Natural killer cell (primary cell): ENCODE results near the gene HS6ST2. TPM values are rescaled to one million over a fixed set of nuclear protein-coding genes. Genes with fewer than 3 reads are reported as not detected.

Experiments used
- ATAC-seq, 3 donors: fragments of 150-1000 bp in 2 of 3; fragments of 200-7000 bp in 1 of 3; cut with Tn5 transposase; 1 replicate in 1 of 3; 2 replicates in 2 of 3; pipeline ENCODE4 v1.10.0; 2021; ENCODE audit warnings: mild to moderate bottlenecking in 2 of 3, moderate library complexity in 2 of 3
- DNase-seq, 2 donors: peaks; one replicate each; pipeline versions ENCODE4 v3.0.0 to v3.0.0-alpha.2; 2013 to 2021; ENCODE audit warnings: mixed read lengths in 1 of 2
- H3K27ac ChIP-seq: one replicate; pipeline ENCODE4 v1.5.1; 2013; ENCODE audit warnings: mild to moderate bottlenecking, low read length
- H3K27me3 ChIP-seq: one replicate; pipeline ENCODE4 v1.6.1; 2013; ENCODE audit warnings: low read length; ENCODE audit not compliant: control insufficient read depth, insufficient read depth
- H3K36me3 ChIP-seq: one replicate; pipeline ENCODE4 v1.6.1; 2013; ENCODE audit warnings: low read length; ENCODE audit not compliant: control insufficient read depth, insufficient read depth
- H3K4me1 ChIP-seq: one replicate; pipeline ENCODE4 v1.6.1; 2013; ENCODE audit warnings: low read length; ENCODE audit not compliant: control insufficient read depth, insufficient read depth
- H3K4me3 ChIP-seq: one replicate; pipeline ENCODE4 v1.5.1; 2013; ENCODE audit warnings: low read length
- H3K9me3 ChIP-seq: one replicate; pipeline ENCODE4 v1.6.1; 2013; ENCODE audit warnings: low read length; ENCODE audit not compliant: control insufficient read depth, insufficient read depth
- H3K27ac Mint-ChIP-seq, 2 donors: one replicate each; pipeline ENCODE4 v1.8.0; 2022; ENCODE audit warnings: mild to moderate bottlenecking in 2 of 2, mixed read lengths in 2 of 2, moderate library complexity in 1 of 2
- H3K27me3 Mint-ChIP-seq, 2 donors: one replicate each; pipeline ENCODE4 v1.8.0; 2022; ENCODE audit warnings: low read depth in 2 of 2, mixed read lengths in 2 of 2
- H3K36me3 Mint-ChIP-seq: one replicate; pipeline ENCODE4 v1.8.0; 2022; ENCODE audit warnings: mixed read lengths
- H3K4me1 Mint-ChIP-seq, 2 donors: one replicate each; pipeline ENCODE4 v1.8.0; 2022; ENCODE audit warnings: mixed read lengths in 2 of 2
- H3K4me3 Mint-ChIP-seq: one replicate; pipeline ENCODE4 v1.8.0; 2022; ENCODE audit warnings: mild to moderate bottlenecking, moderate library complexity, mixed read lengths
- H3K9me3 Mint-ChIP-seq, 2 donors: one replicate each; pipeline ENCODE4 v1.8.0; 2022; ENCODE audit warnings: mixed read lengths in 2 of 2
- WGBS: methylation state at CpG from one replicate; pipeline ENCODE4 v1.1.7; 2013; ENCODE audit warnings: missing lambda C conversion rate; ENCODE audit not compliant: insufficient coverage; 5-methylcytosine and 5-hydroxymethylcytosine counted together
- intact Hi-C: fragments of 100-400 bp; cut with micrococcal nuclease; formaldehyde crosslinking; loops from one replicate; pipeline ENCODE4 v1.14.2; 2022
- total RNA-seq, 4 donors: library from RNA; stranded (reverse); fragments of 120-200 nt in 1 of 4; gene quantifications; one replicate each; pipeline versions ENCODE4 v1.2.3 to v1.2.4, GENCODE V29; 2013 to 2022
- TF ChIP-seq, protein P1 (sequence below): fragments of 200-600 bp; IDR thresholded peaks from one replicate; pipeline ENCODE4 v1.8.0; 2022; ENCODE audit warnings: antibody characterized with exemption

Gene HS6ST2
- total RNA-seq, 3 donors from 2014 or later (not counting 1 experiment from before 2014, with no cell fraction given), result not detected

DNA sequence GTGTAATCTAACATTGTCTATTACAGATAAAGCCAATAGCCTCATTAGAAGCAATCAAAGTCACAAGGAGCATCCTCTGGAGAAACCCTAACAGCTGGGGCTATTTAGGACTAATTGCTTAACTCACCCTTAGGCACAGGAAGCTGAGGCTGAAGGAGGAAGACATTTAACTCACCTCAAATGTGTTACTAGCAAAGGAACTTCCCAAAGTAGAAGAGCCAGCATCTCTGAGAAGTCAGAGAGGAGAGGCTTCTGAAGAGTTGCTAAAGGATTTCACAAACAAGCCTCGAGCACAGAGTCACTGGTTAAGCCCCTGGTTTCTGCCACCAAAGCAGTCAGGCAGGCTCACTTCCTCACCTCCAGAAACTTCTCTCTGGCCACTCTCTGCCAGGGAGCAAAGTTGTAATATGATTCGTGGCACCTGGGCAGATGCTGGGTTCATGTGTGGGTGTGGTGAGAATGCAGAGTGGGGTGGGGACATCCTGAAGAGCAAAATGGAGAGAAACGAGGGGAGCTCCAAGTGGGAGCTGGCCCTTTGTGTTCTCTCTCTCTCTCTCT, 201.3 kb downstream of the HS6ST2 start:
- Histone ChIP-seq H3K27me3 (no peaks in the 10 kb centered on the region), H3K36me3 (no peaks in the 10 kb centered on the region), H3K27ac (no peak overlapping the region), H3K4me3 (no peak overlapping the region), H3K4me1 (peaks cover 4% of the 10 kb centered on the region), H3K9me3 (no peaks in the 10 kb centered on the region)
- Mint-ChIP-seq H3K9me3 (no peaks in the 10 kb centered on the region), H3K36me3 (no peaks in the 10 kb centered on the region), H3K27me3 (peaks cover 10 to 69% of the 10 kb centered on the region in 2 donors), H3K4me3 (no peak overlapping the region), H3K4me1 (peaks cover 5 to 13% of the 10 kb centered on the region in 2 donors), H3K27ac (peak overlapping the region in 1 of 2 donors; percentile 8)
- intact Hi-C loops, result loop anchor here (1.0 kb wide), 1 partner anchor 25 kb away; no protein-coding TSS in a partner anchor
- 24% methylated on average over 2 of the region's 3 CpGs for WGBS
- TF ChIP-seq, protein P1, sequence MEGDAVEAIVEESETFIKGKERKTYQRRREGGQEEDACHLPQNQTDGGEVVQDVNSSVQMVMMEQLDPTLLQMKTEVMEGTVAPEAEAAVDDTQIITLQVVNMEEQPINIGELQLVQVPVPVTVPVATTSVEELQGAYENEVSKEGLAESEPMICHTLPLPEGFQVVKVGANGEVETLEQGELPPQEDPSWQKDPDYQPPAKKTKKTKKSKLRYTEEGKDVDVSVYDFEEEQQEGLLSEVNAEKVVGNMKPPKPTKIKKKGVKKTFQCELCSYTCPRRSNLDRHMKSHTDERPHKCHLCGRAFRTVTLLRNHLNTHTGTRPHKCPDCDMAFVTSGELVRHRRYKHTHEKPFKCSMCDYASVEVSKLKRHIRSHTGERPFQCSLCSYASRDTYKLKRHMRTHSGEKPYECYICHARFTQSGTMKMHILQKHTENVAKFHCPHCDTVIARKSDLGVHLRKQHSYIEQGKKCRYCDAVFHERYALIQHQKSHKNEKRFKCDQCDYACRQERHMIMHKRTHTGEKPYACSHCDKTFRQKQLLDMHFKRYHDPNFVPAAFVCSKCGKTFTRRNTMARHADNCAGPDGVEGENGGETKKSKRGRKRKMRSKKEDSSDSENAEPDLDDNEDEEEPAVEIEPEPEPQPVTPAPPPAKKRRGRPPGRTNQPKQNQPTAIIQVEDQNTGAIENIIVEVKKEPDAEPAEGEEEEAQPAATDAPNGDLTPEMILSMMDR, result no peak
- DNase-seq (no peak), ATAC-seq (no peak)

DNA sequence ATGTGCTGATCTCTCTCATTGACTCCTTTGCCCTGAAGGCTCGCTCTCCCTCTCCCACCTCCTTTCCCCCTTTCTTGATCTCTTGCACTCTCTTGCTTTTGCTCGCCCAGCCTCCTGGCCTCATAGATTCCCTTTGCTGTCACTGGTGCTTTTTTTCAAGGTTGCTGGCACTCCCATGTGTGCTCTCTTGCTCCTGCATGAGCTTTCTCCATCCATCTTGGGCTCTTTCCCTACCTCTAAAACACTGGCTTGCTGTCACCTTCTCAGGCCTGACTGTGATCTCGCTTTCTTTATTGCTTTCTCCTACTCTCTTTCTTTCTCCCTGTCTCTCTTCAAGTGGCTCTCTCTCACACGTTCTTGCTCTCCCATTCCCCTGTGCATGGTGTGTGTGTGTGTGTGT, 202.0 kb downstream of the HS6ST2 start:
- no peak overlapping the region for H3K4me3 ChIP-seq
- no peaks in the 10 kb centered on the region for H3K27me3 ChIP-seq
- H3K27me3 Mint-ChIP-seq, result peaks cover 10 to 64% of the 10 kb centered on the region in 2 donors
- 98% methylated on average over 3 of the region's 4 CpGs for WGBS
- TF ChIP-seq, protein P1, result no peak
- no peak overlapping the region for H3K27ac Mint-ChIP-seq
- H3K4me1 Mint-ChIP-seq, result peaks cover 8 to 17% of the 10 kb centered on the region in 2 donors
- ATAC-seq, result no peak
- H3K4me3 Mint-ChIP-seq, result no peak overlapping the region
- H3K27ac ChIP-seq, result no peak overlapping the region
- no peaks in the 10 kb centered on the region for H3K36me3 ChIP-seq
- H3K36me3 Mint-ChIP-seq, result no peaks in the 10 kb centered on the region
- H3K4me1 ChIP-seq, result peaks cover 11% of the 10 kb centered on the region
- no peaks in the 10 kb centered on the region for H3K9me3 Mint-ChIP-seq
- H3K9me3 ChIP-seq, result no peaks in the 10 kb centered on the region
- intact Hi-C loops, result no loop called here
- DNase-seq, result no peak

DNA sequence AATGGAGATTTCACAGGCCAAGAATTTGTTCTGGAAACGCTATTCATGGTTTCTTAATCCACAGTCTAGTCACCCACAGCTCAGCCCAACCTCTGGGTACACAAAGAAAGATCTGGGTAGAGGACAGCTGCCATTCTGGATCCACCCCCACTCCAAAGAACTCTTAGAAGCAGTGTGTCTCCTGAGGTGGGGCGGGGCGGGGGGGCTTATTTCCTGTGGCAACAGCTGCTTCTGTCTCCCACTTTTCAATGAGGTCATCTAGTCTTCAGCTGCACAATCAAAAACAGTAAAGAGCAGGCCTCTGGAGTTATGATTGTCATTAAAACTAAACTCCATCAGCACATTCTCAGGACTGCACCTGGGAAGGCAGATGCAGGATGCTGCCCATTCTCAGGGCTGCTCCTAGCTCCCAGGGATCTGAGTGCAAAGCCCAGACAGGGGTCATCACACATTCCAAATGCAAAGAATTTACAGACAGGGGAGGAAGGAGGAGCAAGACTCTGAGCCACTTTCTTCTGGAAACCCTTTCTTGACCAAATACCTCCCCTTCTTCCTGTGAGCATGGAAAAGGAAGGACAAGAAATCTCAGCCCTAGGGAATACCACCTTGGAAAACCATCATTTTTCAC, 207.3 kb downstream of the HS6ST2 start:
- peak in 2 of 3 donors; percentile 24 to 36 for ATAC-seq
- DNase-seq, result no peak
- H3K36me3 ChIP-seq, result no peaks in the 10 kb centered on the region
- no peak overlapping the region for H3K4me3 ChIP-seq
- H3K4me1 ChIP-seq, result peaks cover 24% of the 10 kb centered on the region
- H3K27ac ChIP-seq, result no peak overlapping the region
- Mint-ChIP-seq H3K36me3 (no peaks in the 10 kb centered on the region), H3K27me3 (peaks cover 0 to 49% of the 10 kb centered on the region in 2 donors), H3K4me1 (peaks cover 20 to 26% of the 10 kb centered on the region in 2 donors), H3K4me3 (peak overlapping the region; percentile 45), H3K9me3 (no peaks in the 10 kb centered on the region), H3K27ac (peak overlapping the region; percentile 17 to 45)
- no peaks in the 10 kb centered on the region for H3K9me3 ChIP-seq
- intact Hi-C loops, result no loop called here
- TF ChIP-seq, protein P1, result no peak
- 75% methylated on average over 1 of the region's 3 CpGs for WGBS
- H3K27me3 ChIP-seq, result no peaks in the 10 kb centered on the region
